Gastroesophageal sphincter (tissue), 4 donors: ENCODE data around the gene SH3RF3. TPM values are rescaled to one million over a fixed set of nuclear protein-coding genes. Genes with fewer than 3 reads are reported as not detected.

Experiments
- ATAC-seq: fragments of 150-250 bp; one replicate; pipeline ENCODE4 v1.9.1; 2016; ENCODE audit warnings: mild to moderate bottlenecking, moderate library complexity
- H3K27ac ChIP-seq, 4 donors: fragments of 200-600 bp; sonication (generic) in 3 of 4; 1 replicate in 3 of 4; 2 replicates in 1 of 4; pipeline ENCODE4 v1.5.1; 2016 to 2019
- H3K27me3 ChIP-seq: fragments of 200-600 bp; sonication (generic); one replicate; pipeline ENCODE4 v1.5.1; 2019
- H3K36me3 ChIP-seq, 2 donors: fragments of 200-600 bp; sonication (generic); one replicate each; pipeline ENCODE4 v1.5.1; 2019; ENCODE audit warnings: control low read depth in 1 of 2
- H3K4me1 ChIP-seq, 3 donors: fragments of 200-600 bp; sonication (generic); 1 replicate in 2 of 3; 2 replicates in 1 of 3; pipeline ENCODE4 v1.5.1; 2016 to 2019; ENCODE audit warnings: control low read depth in 2 of 3
- H3K4me3 ChIP-seq, 2 donors: fragments of 200-600 bp; sonication (generic); one replicate each; pipeline ENCODE4 v1.5.1; 2019; ENCODE audit warnings: mild to moderate bottlenecking in 1 of 2, moderate library complexity in 1 of 2
- H3K9me3 ChIP-seq, 3 donors: fragments of 200-600 bp; sonication (generic); one replicate each; pipeline ENCODE4 v1.5.1; 2017 to 2019; ENCODE audit warnings: control low read depth in 2 of 3
- EP300 ChIP-seq: sonication (generic); formaldehyde crosslinking; IDR thresholded peaks from one replicate; pipeline ENCODE4 v1.6.1; 2017; ENCODE audit warnings: antibody characterized with exemption, mild to moderate bottlenecking
- POLR2A ChIP-seq, 2 donors: fragments of 450-650 bp; IDR thresholded peaks; one replicate each; pipeline ENCODE4 v1.6.1; 2017; ENCODE audit warnings: antibody characterized with exemption in 2 of 2, mild to moderate bottlenecking in 2 of 2, moderate library complexity in 1 of 2
- POLR2AphosphoS5 ChIP-seq: sonication (generic); formaldehyde crosslinking; IDR thresholded peaks from one replicate; pipeline ENCODE4 v1.6.1; 2017; ENCODE audit warnings: antibody characterized with exemption
- WGBS, 2 donors: methylation state at CpG; one replicate each; pipeline ENCODE4 v1.1.5; 2018; ENCODE audit warnings: low coverage in 1 of 2; 5-methylcytosine and 5-hydroxymethylcytosine counted together
- total RNA-seq, 4 donors: library from RNA; depleted of rRNA; stranded (reverse); fragments of >200 nt; gene quantifications; one replicate each; pipeline ENCODE4 v1.1.0, GENCODE V29; 2016
- TF ChIP-seq, protein P1 (sequence below), 4 experiments: fragments of 200-600 bp in 2 of 4; fragments of 450-650 bp in 2 of 4; sonication (generic) in 1 of 4; IDR thresholded peaks; one replicate each; pipeline ENCODE4 v1.5.1; 2017 to 2019; ENCODE audit warnings: antibody characterized with exemption in 4 of 4, mild to moderate bottlenecking in 2 of 4, moderate library complexity in 2 of 4

SH3RF3 gene
- total RNA-seq, 4 donors from 2014 or later: 10.1 to 15.8 (median 13.2) TPM

DNA sequence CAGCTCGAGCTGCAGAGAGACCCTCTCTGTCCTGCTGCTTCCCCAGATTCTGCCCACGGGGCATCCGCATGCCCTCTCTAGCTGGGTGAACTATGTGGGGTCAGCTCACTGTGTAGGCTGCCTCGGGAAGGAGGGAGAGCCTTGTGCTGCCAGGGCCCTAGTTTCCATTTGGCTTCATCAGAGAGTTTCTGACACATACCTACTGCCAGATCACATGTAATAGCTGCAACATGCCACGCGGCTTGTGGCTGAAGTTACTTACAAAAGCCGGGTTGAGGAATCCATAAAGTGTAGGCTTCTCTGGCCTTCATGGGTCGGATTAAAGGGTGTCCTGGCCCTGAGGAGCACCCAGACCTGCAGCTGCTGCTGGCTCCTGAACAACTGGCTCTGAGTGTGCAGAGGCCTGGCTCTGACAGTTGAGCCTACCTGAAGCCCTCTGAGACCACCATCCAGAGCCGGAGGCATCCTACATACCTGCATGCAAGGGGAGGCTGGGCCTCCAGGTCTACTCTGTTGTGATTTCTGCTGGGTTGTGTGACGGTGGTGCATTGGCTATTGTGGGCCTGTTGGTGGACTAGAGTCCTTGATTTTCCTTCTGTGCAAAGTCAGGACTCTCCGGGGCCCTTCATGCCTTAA lies 130.0 kb downstream of the SH3RF3 start:
- no peak for TF ChIP-seq POLR2AphosphoS5
- no peak for TF ChIP-seq EP300
- TF ChIP-seq, protein P1, sequence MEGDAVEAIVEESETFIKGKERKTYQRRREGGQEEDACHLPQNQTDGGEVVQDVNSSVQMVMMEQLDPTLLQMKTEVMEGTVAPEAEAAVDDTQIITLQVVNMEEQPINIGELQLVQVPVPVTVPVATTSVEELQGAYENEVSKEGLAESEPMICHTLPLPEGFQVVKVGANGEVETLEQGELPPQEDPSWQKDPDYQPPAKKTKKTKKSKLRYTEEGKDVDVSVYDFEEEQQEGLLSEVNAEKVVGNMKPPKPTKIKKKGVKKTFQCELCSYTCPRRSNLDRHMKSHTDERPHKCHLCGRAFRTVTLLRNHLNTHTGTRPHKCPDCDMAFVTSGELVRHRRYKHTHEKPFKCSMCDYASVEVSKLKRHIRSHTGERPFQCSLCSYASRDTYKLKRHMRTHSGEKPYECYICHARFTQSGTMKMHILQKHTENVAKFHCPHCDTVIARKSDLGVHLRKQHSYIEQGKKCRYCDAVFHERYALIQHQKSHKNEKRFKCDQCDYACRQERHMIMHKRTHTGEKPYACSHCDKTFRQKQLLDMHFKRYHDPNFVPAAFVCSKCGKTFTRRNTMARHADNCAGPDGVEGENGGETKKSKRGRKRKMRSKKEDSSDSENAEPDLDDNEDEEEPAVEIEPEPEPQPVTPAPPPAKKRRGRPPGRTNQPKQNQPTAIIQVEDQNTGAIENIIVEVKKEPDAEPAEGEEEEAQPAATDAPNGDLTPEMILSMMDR (IDR thresholded peaks at IDR 0.05): no peak
- no peak for TF ChIP-seq POLR2A (IDR thresholded peaks at IDR 0.05)
- Histone ChIP-seq H3K4me3 (no peak overlapping the region), H3K27ac (no peak overlapping the region), H3K36me3 (no peaks in the 10 kb centered on the region), H3K4me1 (peaks cover 0 to 44% (median 18%) of the 10 kb centered on the region in 3 donors), H3K9me3 (no peaks in the 10 kb centered on the region), H3K27me3 (no peaks in the 10 kb centered on the region)
- ATAC-seq: no peak
- WGBS, 2 donors: 92% methylated on average over 4 of the region's 11 CpGs; no CpG with 5 or more reads in 1 of the 2 donors

DNA sequence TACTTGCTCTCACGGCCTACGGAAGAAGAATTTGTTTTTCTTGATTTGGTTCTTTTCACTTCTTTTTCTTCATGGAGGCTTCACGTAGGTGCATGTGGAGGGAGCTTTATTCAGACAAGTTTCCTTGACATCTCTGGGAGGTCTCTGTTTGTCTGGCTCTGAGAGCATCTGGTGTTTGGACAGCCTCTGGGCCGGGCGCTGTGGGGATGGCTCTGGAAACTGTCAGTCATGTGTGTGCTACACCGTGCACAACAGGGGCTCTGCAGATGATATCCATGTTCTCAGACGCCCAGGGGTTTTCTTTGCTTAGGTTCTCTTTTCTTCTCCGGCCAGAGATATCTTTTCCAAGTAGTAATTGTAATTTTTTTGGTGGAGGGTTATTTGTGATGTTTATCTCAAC lies 130.7 kb downstream of the SH3RF3 start:
- Histone ChIP-seq H3K36me3 (no peaks in the 10 kb centered on the region), H3K27ac (no peak overlapping the region), H3K9me3 (no peaks in the 10 kb centered on the region), H3K27me3 (no peaks in the 10 kb centered on the region), H3K4me3 (no peak overlapping the region), H3K4me1 (peaks cover 0 to 43% (median 18%) of the 10 kb centered on the region in 3 donors)
- 76 to 90% methylated on average over 5 to 7 of the region's 8 CpGs for WGBS, 2 donors
- no peak for TF ChIP-seq POLR2AphosphoS5
- TF ChIP-seq, protein P1 (IDR thresholded peaks at IDR 0.05): no peak
- TF ChIP-seq POLR2A (IDR thresholded peaks at IDR 0.05): no peak
- TF ChIP-seq EP300: no peak
- ATAC-seq: no peak

DNA sequence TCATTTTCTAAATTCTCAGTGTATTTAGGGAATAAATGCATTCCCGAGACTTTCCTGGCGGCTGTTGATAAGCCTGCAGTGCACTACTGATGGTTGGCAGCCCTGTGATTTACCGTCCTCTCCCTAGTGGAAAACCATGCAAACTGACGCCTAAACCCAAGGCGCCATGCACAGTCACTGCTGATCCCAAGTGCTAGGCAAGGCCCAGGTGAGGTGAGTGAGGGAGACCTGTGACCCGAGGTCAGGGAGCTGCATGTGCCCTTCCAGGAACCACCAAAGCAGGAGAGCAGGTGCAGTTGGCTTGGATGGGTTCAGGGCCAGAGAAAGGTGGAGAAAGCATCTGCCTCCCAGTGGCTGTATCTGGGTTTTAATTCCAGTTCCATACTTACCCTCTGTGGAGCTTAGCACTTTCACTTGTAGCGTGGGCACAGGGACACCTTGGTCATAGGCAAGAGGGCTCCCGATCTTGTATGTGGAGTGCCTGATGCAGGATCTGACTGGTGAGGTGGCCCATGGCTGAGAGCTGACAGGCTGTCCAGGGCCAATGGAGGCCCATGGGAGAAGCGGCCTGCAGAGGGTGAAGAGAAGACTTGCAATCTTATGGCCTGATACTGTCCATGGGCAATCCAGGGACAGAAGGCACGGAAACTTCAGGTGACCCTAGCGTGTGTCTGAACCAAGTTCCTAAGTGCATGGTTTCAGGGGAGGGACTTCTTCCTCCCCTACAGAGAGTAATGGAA lies 131.3 kb downstream of the SH3RF3 start:
- H3K9me3 ChIP-seq: no peaks in the 10 kb centered on the region
- TF ChIP-seq EP300 (no peak), POLR2A (IDR thresholded peaks at IDR 0.05) (no peak), POLR2AphosphoS5 (no peak)
- TF ChIP-seq, protein P1 (IDR thresholded peaks at IDR 0.05): no peak
- no peaks in the 10 kb centered on the region for H3K36me3 ChIP-seq
- WGBS, 2 donors: 93% methylated on average over 3 of the region's 11 CpGs; no CpG with 5 or more reads in 1 of the 2 donors
- H3K4me1 ChIP-seq: peaks cover 0 to 49% (median 21%) of the 10 kb centered on the region in 3 donors
- H3K27ac ChIP-seq: no peak overlapping the region
- H3K27me3 ChIP-seq: no peaks in the 10 kb centered on the region
- ATAC-seq: no peak
- no peak overlapping the region for H3K4me3 ChIP-seq

DNA sequence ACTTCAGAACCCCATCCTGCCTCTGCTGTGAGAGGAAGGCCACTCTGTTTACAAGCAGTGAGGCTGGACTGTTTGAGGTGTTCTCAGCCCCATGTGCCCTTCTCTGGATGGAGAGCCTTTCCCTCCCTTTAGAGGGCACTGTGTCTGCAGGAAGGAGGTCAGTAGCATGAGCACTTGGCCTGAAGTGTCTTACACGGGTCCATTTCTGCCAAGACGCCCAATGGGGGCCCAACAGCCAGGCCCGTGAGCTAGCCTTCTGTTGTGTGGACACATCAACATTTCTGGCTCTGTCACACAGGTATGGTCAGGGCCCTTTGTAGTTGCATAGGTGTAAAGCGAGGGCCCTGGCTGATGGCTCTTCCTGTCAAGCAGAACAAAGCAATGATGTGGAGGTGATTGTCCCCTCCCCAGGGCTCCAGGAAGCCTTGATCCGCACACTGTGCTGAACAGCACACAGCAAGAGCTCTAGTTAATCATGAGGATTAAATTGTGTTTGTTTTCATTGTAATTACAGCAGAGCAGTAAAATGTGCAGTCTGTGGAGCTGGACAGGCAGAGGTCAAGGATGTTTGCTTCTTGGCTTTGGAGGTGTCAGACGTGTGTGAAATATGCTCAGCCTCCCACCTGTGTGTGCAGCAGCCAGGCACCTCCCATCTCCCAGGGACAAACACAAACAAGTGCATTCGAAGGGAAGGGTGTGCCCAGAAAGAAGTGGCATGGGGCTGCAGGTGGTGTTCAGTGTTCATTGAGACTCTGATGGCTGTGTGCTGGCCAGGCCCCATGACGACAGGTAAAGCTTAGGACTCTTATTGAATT lies 132.1 kb downstream of the SH3RF3 start:
- H3K27ac ChIP-seq: no peak overlapping the region
- ATAC-seq: no peak
- H3K36me3 ChIP-seq: no peaks in the 10 kb centered on the region
- H3K9me3 ChIP-seq: no peaks in the 10 kb centered on the region
- peaks cover 0 to 54% (median 23%) of the 10 kb centered on the region in 3 donors for H3K4me1 ChIP-seq
- 81% methylated on average over 4 of the region's 8 CpGs; no CpG with 5 or more reads in 1 of the 2 donors for WGBS, 2 donors
- no peaks in the 10 kb centered on the region for H3K27me3 ChIP-seq
- no peak for TF ChIP-seq POLR2A (IDR thresholded peaks at IDR 0.05)
- no peak for TF ChIP-seq POLR2AphosphoS5
- no peak for TF ChIP-seq EP300
- TF ChIP-seq, protein P1 (IDR thresholded peaks at IDR 0.05): no peak
- no peak overlapping the region for H3K4me3 ChIP-seq
